ENCODE measurements around the gene FAM193A. TPM values are rescaled to one million over a fixed set of nuclear protein-coding genes. Genes with fewer than 3 reads are reported as not detected.

The FAM193A gene
- total RNA-seq, 6 experiments from 2014 or later = 8.5 to 12.3 (median 9.7) TPM

DNA sequence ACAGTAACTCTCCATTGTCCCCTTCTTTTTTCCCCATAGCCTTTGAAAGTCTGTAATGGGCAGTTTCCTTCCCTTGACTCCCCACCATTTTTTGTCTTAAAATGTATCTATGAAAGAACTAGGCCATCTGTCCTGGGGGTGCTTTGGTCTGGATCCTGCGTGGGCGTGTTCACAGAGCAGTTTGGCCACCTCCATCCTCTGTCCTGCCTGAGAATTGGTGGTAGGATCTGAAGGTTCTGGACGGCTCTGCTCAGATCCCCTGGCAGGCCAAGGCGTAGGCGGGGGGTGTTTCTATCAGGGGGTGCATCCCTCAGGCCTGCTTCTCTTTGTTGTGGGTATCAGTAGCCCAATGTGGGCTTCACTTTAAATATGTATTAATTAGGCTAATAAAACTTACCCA, 107.1 kb downstream of the FAM193A start:
- intact Hi-C loops (cut with DNase I) = no loop called here
- TF ChIP-seq POLR2A (IDR thresholded peaks at IDR 0.05) = no peak
- no peak for TF ChIP-seq CTCF (IDR thresholded peaks at IDR 0.05)
- ATAC-seq = no peak
- Histone ChIP-seq H3K4me1 (no peaks in the 10 kb centered on the region), H3K9me3 (no peaks in the 10 kb centered on the region), H3K4me3 (no peak overlapping the region), H3K36me3 (peaks cover 0 to 66% (median 12%) of the 10 kb centered on the region in 4 donors), H3K27ac (no peak overlapping the region), H3K27me3 (no peaks in the 10 kb centered on the region)
- 98% methylated on average over 5 of the region's 5 CpGs for WGBS (ENCODE audit: insufficient coverage, low coverage, low lambda C conversion rate, missing lambda C conversion rate)
- DNase-seq = peak in 1 of 3 donors; percentile 18

DNA sequence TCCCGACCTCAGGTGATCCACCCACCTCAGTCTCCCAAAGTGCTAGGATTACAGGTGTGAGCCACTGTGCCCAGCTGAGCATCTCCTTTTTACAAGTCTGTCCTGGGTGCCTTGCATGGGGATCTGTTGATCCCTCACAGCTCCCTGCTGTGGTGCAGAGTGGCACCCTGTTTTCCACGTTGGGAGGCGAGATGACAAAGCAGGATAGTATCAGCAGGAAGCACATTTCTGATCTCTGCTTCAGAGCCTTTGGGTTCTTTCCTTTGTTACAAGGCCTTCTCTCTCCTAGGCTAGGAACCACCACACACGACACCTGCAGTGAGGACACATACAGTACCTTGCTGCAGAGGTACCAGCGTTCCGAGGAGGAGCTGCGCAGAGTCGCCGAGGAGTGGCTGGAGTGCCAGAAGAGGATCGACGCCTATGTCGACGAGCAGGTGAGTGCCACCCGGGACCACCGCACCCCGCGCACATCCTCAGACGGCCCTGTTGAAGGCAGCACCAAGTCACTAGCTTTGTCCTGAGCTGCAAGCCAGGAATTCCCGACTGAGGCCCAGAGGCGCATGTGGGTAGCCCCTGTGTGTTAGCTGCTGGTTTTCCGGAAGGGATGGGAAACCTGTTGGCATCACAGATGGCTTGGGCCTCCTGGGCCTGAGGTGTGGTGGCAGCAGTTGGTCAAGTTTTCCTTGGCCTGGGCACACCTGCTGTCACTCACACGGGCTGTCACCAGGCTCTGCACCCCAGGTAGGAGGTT, 110.1 kb downstream of the FAM193A start:
- WGBS (ENCODE audit: insufficient coverage, low coverage, low lambda C conversion rate, missing lambda C conversion rate) = no CpG with 5 or more reads among the region's 22 CpGs
- DNase-seq (peak in 1 of 3 donors; percentile 37), ATAC-seq (no peak)
- Histone ChIP-seq H3K4me1 (no peaks in the 10 kb centered on the region), H3K27me3 (no peaks in the 10 kb centered on the region), H3K4me3 (no peak overlapping the region), H3K36me3 (peaks cover 0 to 56% (median 7%) of the 10 kb centered on the region in 4 donors), H3K9me3 (no peaks in the 10 kb centered on the region), H3K27ac (no peak overlapping the region)
- no peak for TF ChIP-seq CTCF (IDR thresholded peaks at IDR 0.05)
- no peak for TF ChIP-seq POLR2A (IDR thresholded peaks at IDR 0.05)
- intact Hi-C loops (cut with DNase I) = no loop called here

DNA sequence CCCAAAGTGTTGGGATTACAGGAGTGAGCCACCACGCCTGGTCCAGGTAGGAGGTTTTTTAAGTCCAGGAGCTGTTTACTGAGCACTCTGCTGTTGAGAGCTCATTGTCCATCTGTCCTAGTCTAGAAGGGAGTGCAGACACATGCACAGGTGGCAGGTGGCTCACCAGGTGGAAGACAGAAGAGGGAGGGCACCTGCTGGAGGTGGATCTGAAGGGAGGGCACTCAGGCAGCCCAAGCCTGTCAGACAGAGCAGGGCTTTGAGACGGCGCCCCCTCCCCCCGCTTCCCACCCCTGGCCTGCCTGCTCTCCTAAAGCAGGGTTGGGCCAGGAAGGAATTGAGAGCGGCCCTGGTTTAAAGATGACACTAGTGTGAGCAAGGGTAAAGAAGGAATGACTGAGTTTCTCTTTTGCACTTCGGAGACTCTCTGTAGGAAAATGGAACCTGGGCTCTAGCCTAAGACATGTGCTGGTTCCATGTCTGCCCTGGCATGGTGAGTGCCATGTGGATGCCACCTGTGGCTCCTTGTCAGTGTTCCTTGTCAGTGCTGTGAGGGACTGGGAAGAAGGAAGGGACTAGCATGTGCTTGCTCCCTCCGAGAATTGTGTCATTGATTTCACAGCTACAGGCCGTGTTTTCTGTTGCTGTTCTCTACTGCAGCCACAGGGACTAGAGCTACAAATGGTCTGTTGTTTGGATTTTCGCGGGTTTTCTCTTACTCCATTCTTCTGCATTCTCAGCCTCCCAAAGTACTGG, 111.1 kb downstream of the FAM193A start:
- H3K9me3 ChIP-seq = no peaks in the 10 kb centered on the region
- no peak for TF ChIP-seq CTCF (IDR thresholded peaks at IDR 0.05)
- no peak for TF ChIP-seq POLR2A (IDR thresholded peaks at IDR 0.05)
- intact Hi-C loops (cut with DNase I) = no loop called here
- 96% methylated on average over 5 of the region's 10 CpGs for WGBS (ENCODE audit: insufficient coverage, low coverage, low lambda C conversion rate, missing lambda C conversion rate)
- H3K4me1 ChIP-seq = no peaks in the 10 kb centered on the region
- no peak overlapping the region for H3K4me3 ChIP-seq
- no peak overlapping the region for H3K27ac ChIP-seq
- H3K27me3 ChIP-seq = no peaks in the 10 kb centered on the region
- peaks cover 0 to 51% (median 7%) of the 10 kb centered on the region in 4 donors for H3K36me3 ChIP-seq
- ATAC-seq (no peak), DNase-seq (peak in 1 of 3 donors; percentile 21)

GRCh38 chr4:2648159-2648814, 111.8 kb downstream of the FAM193A start:
- Histone ChIP-seq H3K4me1 (no peaks in the 10 kb centered on the region), H3K4me3 (no peak overlapping the region), H3K36me3 (peaks cover 0 to 47% (median 7%) of the 10 kb centered on the region in 4 donors), H3K27me3 (no peaks in the 10 kb centered on the region), H3K27ac (no peak overlapping the region), H3K9me3 (no peaks in the 10 kb centered on the region)
- 90% methylated on average over 2 of the region's 9 CpGs for WGBS (ENCODE audit: insufficient coverage, low coverage, low lambda C conversion rate, missing lambda C conversion rate)
- DNase-seq (peak in 1 of 3 donors; percentile 26), ATAC-seq (no peak)
- intact Hi-C loops (cut with DNase I) = no loop called here
- TF ChIP-seq CTCF (IDR thresholded peaks at IDR 0.05) (no peak), POLR2A (IDR thresholded peaks at IDR 0.05) (no peak)

Data from right lobe of liver (tissue), 6 donors.